Inflammatory macrophage (primary cell): Measurements from ENCODE around the gene KLHL26.

Experiments used
- DNase-seq, 2 donors: peaks; one replicate each; pipeline ENCODE4 v3.0.0-alpha.2; 2020 to 2022

KLHL26 gene

GRCh38 chr19:18648973-18649315 is 12.1 kb downstream of the KLHL26 start:
- DNase-seq: no peak

GRCh38 chr19:18649371-18650020 is 12.7 kb downstream of the KLHL26 start:
- peak; percentile 16 to 49 for DNase-seq

GRCh38 chr19:18650021-18650390 is 13.2 kb downstream of the KLHL26 start:
- DNase-seq: no peak

- DNase-seq: no peak
Observed at GRCh38 chr19:18650468-18651041, 13.7 kb downstream of the KLHL26 start.

- no peak for DNase-seq
Observed at GRCh38 chr19:18651300-18651699, 14.5 kb downstream of the KLHL26 start.

GRCh38 chr19:18651733-18652132 is 14.9 kb downstream of the KLHL26 start:
- no peak for DNase-seq

- DNase-seq: no peak
Observed at GRCh38 chr19:18653853-18654252, 17.0 kb downstream of the KLHL26 start.

GRCh38 chr19:18654469-18654868 is 17.6 kb downstream of the KLHL26 start:
- no peak for DNase-seq

GRCh38 chr19:18655173-18655844 is 18.5 kb downstream of the KLHL26 start:
- no peak for DNase-seq

GRCh38 chr19:18656337-18657086 is 19.7 kb downstream of the KLHL26 start:
- peak in 1 of 2 donors; percentile 26 for DNase-seq

- DNase-seq: peak in 1 of 2 donors; percentile 25
Observed at GRCh38 chr19:18657590-18658365, 20.9 kb downstream of the KLHL26 start.

- DNase-seq: no peak
Observed at GRCh38 chr19:18658366-18658855, 21.6 kb downstream of the KLHL26 start.

GRCh38 chr19:18659281-18660050 is 22.6 kb downstream of the KLHL26 start:
- DNase-seq: peak; percentile 72 to 80

GRCh38 chr19:18660051-18660910 is 23.5 kb downstream of the KLHL26 start:
- peak; percentile 78 to 97 for DNase-seq

GRCh38 chr19:18660939-18661670 is 24.3 kb downstream of the KLHL26 start:
- peak; percentile 74 to 93 for DNase-seq

- no peak for DNase-seq
Observed at GRCh38 chr19:18662972-18663732, 26.3 kb downstream of the KLHL26 start.

GRCh38 chr19:18663940-18664530 is 27.2 kb downstream of the KLHL26 start:
- no peak for DNase-seq

GRCh38 chr19:18665771-18666202 is 29.0 kb downstream of the KLHL26 start:
- DNase-seq: no peak

- no peak for DNase-seq
Observed at GRCh38 chr19:18666317-18666716, 29.5 kb downstream of the KLHL26 start.
